KMS-11 (cell line): Measurements from ENCODE around the gene KNG1.

Experiments
- H2AFZ ChIP-seq: fragments of 200-600 bp; sonication (generic); 2 replicates; pipeline ENCODE4 v1.6.1; 2016; ENCODE audit warnings: antibody characterized with exemption, mixed run types, low read depth
- H3K27ac ChIP-seq: fragments of 200-600 bp; sonication (generic); 2 replicates; pipeline ENCODE4 v1.6.1; 2016; ENCODE audit warnings: mild to moderate bottlenecking, mixed run types
- H3K27me3 ChIP-seq: fragments of 200-600 bp; sonication (generic); 2 replicates; pipeline ENCODE4 v1.6.1; 2017; ENCODE audit warnings: mild to moderate bottlenecking, low read depth, mixed run types, moderate library complexity; ENCODE audit not compliant: insufficient read depth
- H3K36me3 ChIP-seq: fragments of 200-600 bp; sonication (generic); 2 replicates; pipeline ENCODE4 v1.6.1; 2017; ENCODE audit warnings: mild to moderate bottlenecking, mixed run types; ENCODE audit not compliant: insufficient read depth
- H3K4me1 ChIP-seq: fragments of 200-600 bp; sonication (generic); 2 replicates; pipeline ENCODE4 v1.6.1; 2016; ENCODE audit warnings: mild to moderate bottlenecking, low read depth, mixed run types; ENCODE audit not compliant: poor library complexity, severe bottlenecking
- H3K4me2 ChIP-seq: fragments of 200-600 bp; sonication (generic); 2 replicates; pipeline ENCODE4 v1.7.0; 2016; ENCODE audit warnings: mild to moderate bottlenecking, mixed run types
- H3K4me3 ChIP-seq: fragments of 200-600 bp; sonication (generic); IDR thresholded peaks from 2 replicates; pipeline ENCODE4 v1.6.1; 2017; ENCODE audit warnings: low read depth, low read length, mixed read lengths; ENCODE audit not compliant: insufficient read depth
- H3K79me2 ChIP-seq: fragments of 200-600 bp; sonication (generic); 2 replicates; pipeline ENCODE4 v1.6.1; 2016; ENCODE audit warnings: low read depth, mixed run types; ENCODE audit not compliant: insufficient read depth
- H3K9ac ChIP-seq: fragments of 200-600 bp; sonication (generic); 2 replicates; pipeline ENCODE4 v1.6.1; 2016; ENCODE audit warnings: mild to moderate bottlenecking, mixed run types
- H4K20me1 ChIP-seq: fragments of 200-600 bp; sonication (generic); 2 replicates; pipeline ENCODE4 v1.6.1; 2016; ENCODE audit warnings: mild to moderate bottlenecking, mixed run types; ENCODE audit not compliant: insufficient read depth
- CTCF ChIP-seq: fragments of 200-600 bp; sonication (generic); conservative IDR thresholded peaks from 2 replicates; pipeline ENCODE4 v1.6.1; 2017; ENCODE audit warnings: low read depth, mild to moderate bottlenecking, antibody characterized with exemption, low read length, moderate library complexity, mixed read lengths

The KNG1 gene

GRCh38 chr3:186757686-186758220, 40.6 kb downstream of the KNG1 start:
- Histone ChIP-seq H3K4me1 (no peaks in the 10 kb centered on the region), H4K20me1 (no peaks in the 10 kb centered on the region), H3K27me3 (no peaks in the 10 kb centered on the region), H3K4me2 (no peak overlapping the region), H3K9ac (no peak overlapping the region), H3K4me3 (no peak overlapping the region), H3K27ac (no peak overlapping the region), H3K36me3 (no peaks in the 10 kb centered on the region), H2AFZ (no peak overlapping the region), H3K79me2 (no peaks in the 10 kb centered on the region)
- no peak for TF ChIP-seq CTCF

DNA sequence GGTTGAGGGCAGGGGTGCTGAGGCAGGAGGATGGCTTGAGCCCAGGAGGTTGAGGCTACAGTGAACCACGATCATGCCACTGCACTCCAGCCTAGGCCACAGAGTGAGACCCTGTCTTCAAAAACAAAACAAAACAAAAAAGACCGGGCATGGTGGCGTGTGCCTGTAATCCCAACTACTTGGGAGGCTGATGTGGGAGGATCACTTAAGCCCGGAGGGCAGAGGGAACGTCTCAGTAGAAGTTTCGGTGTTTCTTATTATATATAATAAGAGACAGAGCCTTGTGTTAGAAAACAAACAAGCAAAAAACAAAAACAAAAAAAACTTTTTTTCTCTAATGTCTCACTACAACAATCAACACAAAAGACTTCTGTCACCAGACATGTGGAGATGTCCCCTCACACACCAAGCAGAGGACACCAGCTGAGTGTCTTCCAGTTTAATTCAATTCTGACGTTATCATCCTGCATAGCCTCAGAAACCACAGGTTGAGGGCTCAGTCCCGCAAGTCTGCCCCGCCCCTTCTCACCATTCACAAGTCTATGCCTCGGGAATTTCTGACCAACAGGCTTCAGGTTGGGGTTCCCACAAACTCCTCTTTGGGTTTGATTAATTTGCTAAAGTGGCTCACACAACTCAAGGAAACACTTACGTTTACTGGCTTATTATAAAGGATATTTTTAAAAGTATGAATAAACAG, 42.2 kb downstream of the KNG1 start:
- Histone ChIP-seq H3K79me2 (no peaks in the 10 kb centered on the region), H2AFZ (no peak overlapping the region), H4K20me1 (no peaks in the 10 kb centered on the region), H3K4me1 (no peaks in the 10 kb centered on the region), H3K27me3 (no peaks in the 10 kb centered on the region), H3K9ac (no peak overlapping the region), H3K27ac (no peak overlapping the region), H3K4me3 (no peak overlapping the region), H3K4me2 (no peak overlapping the region), H3K36me3 (no peaks in the 10 kb centered on the region)
- no peak for TF ChIP-seq CTCF

GRCh38 chr3:186760141-186760833, 43.1 kb downstream of the KNG1 start:
- no peak for TF ChIP-seq CTCF

GRCh38 chr3:186760897-186761447, 43.8 kb downstream of the KNG1 start:
- Histone ChIP-seq H3K27ac (no peak overlapping the region), H3K36me3 (no peaks in the 10 kb centered on the region), H3K4me2 (no peak overlapping the region), H3K4me3 (no peak overlapping the region), H3K9ac (no peak overlapping the region), H3K27me3 (no peaks in the 10 kb centered on the region), H2AFZ (no peak overlapping the region), H3K79me2 (no peaks in the 10 kb centered on the region), H4K20me1 (no peaks in the 10 kb centered on the region), H3K4me1 (no peaks in the 10 kb centered on the region)
- no peak for TF ChIP-seq CTCF

More at GRCh38 chr3:186760141-186760833, 43.1 kb downstream of the KNG1 start:
- no peaks in the 10 kb centered on the region for H3K4me1 ChIP-seq
- H3K27ac ChIP-seq: no peak overlapping the region
- no peaks in the 10 kb centered on the region for H3K79me2 ChIP-seq
- no peaks in the 10 kb centered on the region for H3K36me3 ChIP-seq
- H3K9ac ChIP-seq: no peak overlapping the region
- H3K4me2 ChIP-seq: no peak overlapping the region
- H4K20me1 ChIP-seq: no peaks in the 10 kb centered on the region
- no peak overlapping the region for H3K4me3 ChIP-seq
- H2AFZ ChIP-seq: no peak overlapping the region
- H3K27me3 ChIP-seq: no peaks in the 10 kb centered on the region
